ENCODE results near the gene ATP5PB.

GRCh38 chr1:111503585-111504060 is 54.4 kb downstream of the ATP5PB start, which contains the start of the genes ADORA3 and TMIGD3:
- TF ChIP-seq CTCF (IDR thresholded peaks at IDR 0.05) = no peak
- no peak for TF ChIP-seq EP300 (IDR thresholded peaks at IDR 0.05)
- peak in 1 of 2 donors; percentile 21 for TF ChIP-seq POLR2A (IDR thresholded peaks at IDR 0.05)
- TF ChIP-seq POLR2AphosphoS5 (IDR thresholded peaks at IDR 0.05) = peak in 2 of 4 donors; percentile 41 to 65

Data from sigmoid colon (tissue), 4 donors.